C4-2B (cell line): ENCODE results near the gene TBX4.

ENCODE experiments used
- H3K27ac ChIP-seq: fragments of 450-650 bp; 2 replicates; pipeline ENCODE4 v1.5.1; 2017
- CTCF ChIP-seq: fragments of 450-650 bp; conservative IDR thresholded peaks from 2 replicates; pipeline ENCODE4 v1.5.1; 2017; ENCODE audit warnings: mild to moderate bottlenecking
- ZFX ChIP-seq: fragments of 450-650 bp; IDR thresholded peaks from 2 replicates; pipeline ENCODE4 v1.6.1; 2017

The TBX4 gene

GRCh38 chr17:61422116-61422799 is 30.0 kb upstream of the TBX4 start:
- TF ChIP-seq ZFX, result no peak
- no peak for TF ChIP-seq CTCF
- no peak overlapping the region for H3K27ac ChIP-seq

GRCh38 chr17:61422869-61423268 is 29.4 kb upstream of the TBX4 start:
- H3K27ac ChIP-seq, result no peak overlapping the region
- TF ChIP-seq CTCF (no peak), ZFX (no peak)

GRCh38 chr17:61423967-61424649 is 28.1 kb upstream of the TBX4 start:
- TF ChIP-seq CTCF (no peak), ZFX (no peak)
- no peak overlapping the region for H3K27ac ChIP-seq

GRCh38 chr17:61425682-61426481 is 26.3 kb upstream of the TBX4 start:
- no peak overlapping the region for H3K27ac ChIP-seq
- TF ChIP-seq ZFX (no peak), CTCF (no peak; the same call in none of the 2 replicates)

GRCh38 chr17:61426482-61427304 is 25.5 kb upstream of the TBX4 start:
- TF ChIP-seq ZFX, result no peak
- peak; percentile 13; the same call in 1 of the 2 replicates for TF ChIP-seq CTCF

GRCh38 chr17:61427567-61427966 is 24.7 kb upstream of the TBX4 start:
- no peak overlapping the region for H3K27ac ChIP-seq
- TF ChIP-seq ZFX (no peak), CTCF (no peak)

More at GRCh38 chr17:61426482-61427304, 25.5 kb upstream of the TBX4 start:
- no peak overlapping the region for H3K27ac ChIP-seq
